AG08396 (cell line): Measurements from ENCODE around the gene ACER2.
"Not testable (repeated sequence)": the region's sequence is repeated elsewhere in the genome, so short reads cannot be mapped to it uniquely, and the experiment has no call there.

Source experiments
- DNase-seq: peaks from one replicate; pipeline ENCODE4 v3.0.0; 2012; ENCODE audit warnings: low spot score, mixed read lengths

ACER2 gene

DNA sequence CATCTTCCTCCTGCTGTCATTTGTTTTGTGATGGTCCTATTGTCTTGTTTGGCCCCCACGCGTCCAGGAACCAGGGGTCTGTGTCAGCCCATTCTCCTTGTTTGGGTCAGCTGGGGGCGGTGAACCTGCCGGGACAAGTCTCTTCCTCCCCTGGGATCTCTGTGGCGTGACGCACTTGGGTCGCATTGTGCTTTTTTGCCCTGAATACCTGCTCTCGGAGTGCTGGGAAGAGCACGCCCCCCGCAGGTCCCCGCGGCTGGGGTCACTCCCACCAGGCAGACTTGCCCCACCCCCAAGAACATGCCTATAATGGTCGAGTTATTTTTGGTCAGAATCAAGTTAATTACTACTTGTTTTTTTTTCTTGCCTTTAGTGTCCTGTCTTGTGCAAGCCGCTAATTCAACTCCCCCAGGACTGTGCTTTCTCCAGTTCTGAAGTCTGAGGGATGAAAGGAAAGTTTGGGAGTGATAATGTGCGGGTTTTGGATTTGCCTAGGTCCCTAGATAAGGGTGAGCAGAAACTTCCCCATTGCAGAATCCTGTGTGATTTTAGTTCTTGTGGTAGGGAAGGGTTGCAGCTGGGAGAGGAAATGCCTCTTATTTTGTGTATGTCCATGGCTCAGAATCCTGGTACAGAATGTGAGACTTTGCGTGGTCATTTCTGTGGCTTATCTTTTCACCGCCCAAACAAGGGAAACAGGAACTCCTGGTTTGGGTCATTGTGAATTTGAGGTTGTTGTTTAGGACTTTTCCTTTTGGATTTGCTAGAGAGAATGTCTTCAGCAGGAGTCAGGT, 789 bp downstream of the ACER2 start:
- DNase-seq, result no peak

- DNase-seq, result no peak
These were observed 1.3 kb downstream of the ACER2 start for GRCh38 chr9:19410195-19410503.

GRCh38 chr9:19410594-19410993, 1.8 kb downstream of the ACER2 start:
- no peak for DNase-seq

DNA sequence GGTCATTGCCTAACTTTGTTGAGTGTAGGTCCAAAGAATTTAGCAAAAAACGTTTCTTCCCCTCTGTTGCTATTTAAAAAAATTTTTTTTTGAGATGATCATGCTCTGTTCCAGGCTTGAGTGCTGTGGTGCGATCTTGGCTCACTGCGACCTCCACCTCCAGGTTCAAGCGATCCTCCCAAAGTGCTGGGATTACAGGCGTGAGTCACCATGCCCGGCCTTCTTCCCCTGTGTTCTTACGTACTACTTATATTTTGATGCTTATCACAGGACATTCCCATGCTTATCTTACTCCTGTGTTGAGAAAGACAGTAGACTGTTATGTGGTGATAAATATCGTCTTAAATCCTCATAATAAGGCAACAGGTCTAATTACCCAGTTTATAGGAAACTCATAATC, 2.5 kb downstream of the ACER2 start:
- no peak for DNase-seq

GRCh38 chr9:19413456-19413855, 4.6 kb downstream of the ACER2 start:
- DNase-seq, result not testable (repeated sequence)

DNA sequence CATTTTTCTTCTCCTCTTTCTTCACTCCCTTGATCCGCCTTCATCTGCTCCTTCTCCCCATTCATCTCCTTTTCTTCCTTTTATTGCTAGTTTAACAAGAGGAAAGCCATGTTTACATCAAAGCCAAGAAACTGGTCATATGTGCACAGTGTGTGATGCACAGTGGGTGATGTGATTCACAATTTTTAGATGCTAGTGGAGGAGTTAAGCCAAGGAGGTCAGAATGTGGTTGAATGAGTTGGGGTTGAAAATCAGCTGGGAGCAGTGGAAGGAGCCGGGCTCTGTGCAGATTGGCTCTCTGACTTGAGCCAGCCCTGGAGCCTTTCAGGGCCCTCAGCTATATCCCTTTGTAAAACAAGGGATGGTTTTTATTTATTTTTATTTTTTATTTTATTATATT, 7.3 kb downstream of the ACER2 start:
- DNase-seq, result peak; percentile 44

- DNase-seq, result no peak
These were observed 12.1 kb downstream of the ACER2 start for GRCh38 chr9:19420877-19421276.

GRCh38 chr9:19423163-19423562, 14.4 kb downstream of the ACER2 start:
- no peak for DNase-seq

- DNase-seq, result no peak
These were observed 15.5 kb downstream of the ACER2 start for GRCh38 chr9:19424176-19424779.

- DNase-seq, result no peak
These were observed 20.8 kb downstream of the ACER2 start for GRCh38 chr9:19429595-19429994.

DNA sequence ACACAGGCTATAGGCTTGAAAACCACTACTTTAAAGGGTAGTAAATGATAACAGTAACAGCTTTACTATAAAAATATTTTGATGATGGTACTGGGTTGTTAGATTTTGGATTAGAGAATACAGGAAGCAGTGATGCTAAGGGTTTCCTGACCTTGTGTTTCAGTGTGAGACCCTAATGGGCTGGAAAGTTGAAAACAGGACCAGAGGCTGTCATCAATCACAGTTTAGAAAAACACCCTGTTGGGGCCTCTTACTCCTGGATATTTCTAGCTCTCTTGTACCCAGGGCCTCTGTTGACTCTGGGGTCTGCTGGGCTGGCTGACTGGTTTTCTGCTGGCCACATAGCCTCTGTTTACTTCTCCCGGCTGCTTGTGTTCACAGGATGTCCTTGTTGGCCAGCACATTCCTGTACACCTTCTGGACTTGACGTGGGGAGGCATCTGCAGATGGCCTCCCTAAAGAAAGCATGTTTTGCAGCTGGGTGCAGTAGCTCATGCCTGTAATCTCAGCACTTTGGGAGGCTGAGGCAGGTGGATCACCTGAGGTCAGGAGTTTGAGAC, 21.5 kb downstream of the ACER2 start:
- no peak for DNase-seq

DNA sequence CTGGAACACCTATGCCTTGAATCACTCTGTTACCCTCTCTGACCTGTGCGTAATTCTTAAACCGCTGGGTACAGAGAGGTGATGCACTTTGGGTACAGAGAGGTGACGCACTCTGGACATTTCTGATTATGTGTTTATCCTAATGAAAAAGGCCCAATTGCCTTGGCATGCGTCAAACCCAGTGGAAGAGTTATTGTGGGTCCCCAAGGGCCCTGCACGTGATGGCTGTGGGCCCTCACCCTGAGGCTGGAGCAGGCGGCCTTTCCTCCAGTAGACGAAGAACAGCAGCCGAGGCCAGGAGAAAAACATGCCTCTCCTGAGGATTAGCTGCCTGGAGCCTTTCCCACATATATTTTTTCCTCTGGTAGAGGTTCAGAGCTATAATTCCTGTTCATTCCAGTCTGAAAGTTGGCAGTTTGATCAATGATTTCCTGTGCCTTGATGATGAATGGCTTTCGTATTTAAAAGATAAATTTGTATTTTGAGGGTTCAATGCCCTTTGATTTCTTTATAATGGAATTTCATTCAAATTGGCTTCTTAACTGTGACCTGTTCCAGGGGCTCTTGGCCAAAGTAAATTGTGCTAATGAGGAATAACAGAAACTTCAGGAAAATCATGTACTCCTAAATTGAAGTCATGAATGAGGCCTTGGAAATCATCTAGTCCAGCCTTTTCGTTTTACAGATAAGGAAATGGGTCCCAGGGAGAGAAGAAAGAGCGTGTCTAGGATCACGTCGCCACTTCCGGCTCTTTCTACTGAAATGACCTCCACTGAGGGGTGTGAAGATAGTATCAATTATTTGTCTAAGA, 22.8 kb downstream of the ACER2 start:
- DNase-seq, result no peak

DNA sequence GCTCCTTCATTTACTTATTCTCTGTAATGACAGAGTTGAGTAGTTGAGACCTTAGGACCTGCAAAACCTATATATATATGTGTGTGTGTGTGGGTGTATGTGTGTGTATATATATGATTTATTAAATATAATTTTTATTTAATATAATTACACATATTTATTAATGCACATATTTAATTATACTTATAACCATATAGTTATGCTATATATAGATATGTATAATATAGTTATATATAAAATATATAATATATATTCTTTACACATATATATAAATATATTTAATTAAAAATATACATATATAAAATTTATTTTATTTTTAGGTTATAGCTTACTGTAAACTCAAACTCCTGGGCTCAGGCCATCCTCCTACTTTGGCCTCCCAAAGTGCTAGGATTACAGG, 23.7 kb downstream of the ACER2 start:
- no peak for DNase-seq

DNA sequence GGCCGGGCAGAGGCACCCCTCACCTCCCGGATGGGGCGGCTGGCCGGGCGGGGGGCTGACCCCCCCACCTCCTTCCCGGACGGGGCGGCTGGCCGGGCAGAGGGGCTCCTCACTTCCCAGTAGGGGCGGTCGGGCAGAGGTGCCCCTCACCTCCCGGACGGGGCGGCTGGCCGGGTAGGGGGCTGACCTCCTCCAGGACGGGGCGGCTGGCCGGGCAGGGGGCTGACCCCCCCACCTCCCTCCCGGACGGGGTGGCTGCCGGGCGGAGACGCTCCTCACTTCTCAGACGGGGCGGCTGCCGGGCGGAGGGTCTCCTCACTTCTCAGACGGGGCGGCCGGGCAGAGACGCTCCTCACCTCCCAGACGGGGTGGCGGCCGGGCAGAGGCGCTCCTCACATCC, 24.9 kb downstream of the ACER2 start:
- DNase-seq, result not testable (repeated sequence)

GRCh38 chr9:19440376-19440775, 31.6 kb downstream of the ACER2 start:
- no peak for DNase-seq

- no peak for DNase-seq
These were observed 32.2 kb downstream of the ACER2 start for GRCh38 chr9:19440823-19441580.

GRCh38 chr9:19441730-19442129, 32.9 kb downstream of the ACER2 start:
- no peak for DNase-seq

DNA sequence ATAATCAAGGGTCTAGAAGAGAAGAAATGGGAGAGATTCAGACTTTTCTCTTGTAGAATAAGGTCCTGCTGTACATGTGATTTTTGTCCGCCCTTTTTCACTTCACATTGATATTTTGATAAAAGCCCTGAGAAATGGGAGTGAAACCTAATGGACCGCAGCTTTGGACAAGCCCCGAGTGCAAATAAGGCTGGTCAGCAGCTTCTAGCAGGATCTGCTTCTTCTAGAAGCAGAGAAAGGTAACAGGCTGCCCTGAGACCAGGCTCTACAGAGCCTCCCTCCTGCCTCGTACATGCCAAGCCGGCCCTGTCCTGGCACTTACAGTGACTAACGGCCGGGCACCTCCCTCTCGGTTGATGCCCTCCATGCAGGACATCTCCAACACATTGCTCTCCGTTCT, 33.4 kb downstream of the ACER2 start:
- DNase-seq, result no peak

DNA sequence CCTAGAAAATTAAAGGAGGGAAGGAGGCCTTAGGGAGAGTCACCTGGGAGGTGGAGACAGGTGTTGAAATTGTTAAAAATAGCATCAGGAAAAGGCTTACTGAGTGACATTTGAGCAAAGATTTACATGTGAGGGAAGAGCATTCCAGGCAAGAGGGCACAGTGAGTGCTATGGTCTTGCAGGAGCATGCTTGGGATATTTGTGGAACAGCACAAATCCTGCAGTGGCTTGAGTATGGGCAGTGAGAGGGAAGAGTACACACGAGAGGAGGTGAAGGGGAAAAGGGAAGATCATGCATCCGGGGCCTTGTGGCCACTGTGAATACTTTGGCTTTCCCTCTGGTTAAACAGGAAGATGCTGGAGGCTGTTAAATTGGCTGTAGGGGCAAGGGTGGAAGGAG, 36.6 kb downstream of the ACER2 start:
- no peak for DNase-seq

DNA sequence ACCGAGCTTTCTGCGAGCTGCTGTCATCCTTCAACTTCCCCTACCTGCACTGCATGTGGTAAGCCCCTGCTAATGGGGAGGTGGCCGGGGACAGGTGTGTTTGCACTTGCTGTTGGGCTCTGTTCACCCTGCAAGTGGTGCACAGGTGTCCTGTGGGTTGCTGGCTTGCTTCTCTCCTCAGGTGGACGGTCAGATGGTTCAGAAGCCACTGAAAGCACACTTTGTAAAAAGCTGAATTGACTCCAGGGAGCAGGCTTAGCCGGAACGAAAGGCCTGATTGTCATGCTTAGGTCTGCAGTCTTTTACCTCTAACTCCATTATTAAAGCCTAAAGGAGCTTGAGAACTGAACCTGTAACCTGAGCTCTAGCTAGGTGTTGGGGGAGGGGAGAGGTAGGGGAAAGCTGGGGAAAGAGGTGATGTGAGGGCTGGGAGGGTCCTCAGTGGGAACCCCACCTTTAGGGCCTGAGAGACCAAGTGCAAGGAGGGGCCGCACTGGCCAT, 37.6 kb downstream of the ACER2 start:
- DNase-seq, result no peak

DNA sequence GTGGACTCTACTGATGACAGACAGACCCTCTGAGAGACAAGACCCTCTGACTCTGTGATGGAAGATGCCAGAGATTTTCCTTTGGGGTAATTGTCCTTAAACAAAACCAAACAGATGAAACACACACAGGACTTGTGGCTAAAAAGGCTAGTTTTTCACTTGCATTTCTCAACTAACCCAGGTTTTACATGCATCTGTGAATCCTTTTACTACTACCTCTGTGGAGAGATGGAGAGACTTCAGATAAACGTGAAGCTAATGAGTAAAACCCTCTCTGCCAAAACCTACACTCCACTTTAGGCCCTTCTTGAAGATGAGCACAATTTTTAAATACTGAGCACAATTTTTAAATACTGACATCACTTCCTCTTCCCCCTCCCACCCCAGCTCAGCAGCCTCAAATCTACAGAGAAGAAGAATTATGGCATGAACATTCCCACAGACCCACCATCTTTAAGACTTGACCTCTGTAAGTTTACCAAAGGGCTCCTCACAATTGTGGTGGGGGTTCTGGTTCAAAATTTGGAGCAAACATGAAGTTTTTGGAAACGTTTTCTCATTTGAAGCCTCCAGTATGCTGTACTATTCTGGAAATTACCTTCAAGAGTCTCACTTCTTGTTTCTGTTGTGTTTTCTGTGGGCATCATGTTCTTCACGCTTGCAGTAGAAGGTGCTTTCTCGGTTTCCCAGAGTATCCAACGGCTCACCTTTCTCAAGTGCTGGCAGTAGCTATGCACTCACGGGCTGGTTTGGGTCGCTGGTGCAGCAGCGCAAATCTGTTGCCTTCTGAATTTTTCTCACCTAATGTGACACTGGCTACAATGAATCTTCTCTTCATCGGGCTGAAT, 42.7 kb downstream of the ACER2 start:
- DNase-seq, result no peak
